B cell (primary cell): ENCODE measurements around the gene NPW. TPM values are rescaled to one million over a fixed set of nuclear protein-coding genes. Genes with fewer than 3 reads are reported as not detected.

Source experiments
- ATAC-seq: fragments of 200-7000 bp; cut with Tn5 transposase; one replicate; pipeline ENCODE4 v1.10.0; 2021; ENCODE audit warnings: low read depth, mild to moderate bottlenecking, moderate number of reproducible peaks, moderate library complexity
- CTCF ChIA-PET: fragments of 350-600 bp; sonication (Branson Sonifier 250); formaldehyde crosslinking; loops from one replicate; lab custom pipeline; 2021; ENCODE audit warnings: antibody characterized with exemption, inconsistent platforms; lab: Charles Lee
- POLR2A ChIA-PET: fragments of 350-600 bp; sonication (Branson Sonifier 250); formaldehyde crosslinking; loops from one replicate; lab custom pipeline; 2021; ENCODE audit warnings: antibody characterized with exemption; lab: Charles Lee
- DNase-seq: peaks from one replicate; pipeline ENCODE4 v3.0.0; 2013
- H2AFZ ChIP-seq: 2 replicates; pipeline ENCODE4 v1.6.1; 2012; ENCODE audit warnings: mild to moderate bottlenecking, low read depth, low read length; ENCODE audit not compliant: insufficient read depth, poor library complexity, severe bottlenecking
- H3K27ac ChIP-seq, 2 donors: 1 replicate in 1 of 2; 2 replicates in 1 of 2; pipeline ENCODE4 v1.5.1; 2012 to 2013; ENCODE audit warnings: low read length in 2 of 2, mild to moderate bottlenecking in 2 of 2, moderate library complexity in 1 of 2
- H3K27me3 ChIP-seq, 4 experiments: fragments of 200-600 bp in 1 of 4; sonication (generic) in 1 of 4; replicated peaks in 1 of 4; 1 replicate in 2 of 4; 2 replicates in 2 of 4; pipeline versions ENCODE4 v1.6.1 to v1.7.0; 2013 to 2016; ENCODE audit warnings: low read length in 3 of 4, mild to moderate bottlenecking in 2 of 4, mixed read lengths in 1 of 4, moderate library complexity in 1 of 4; ENCODE audit not compliant: insufficient read depth in 4 of 4, control insufficient read depth in 3 of 4; ENCODE audit errors: control extremely low read depth in 1 of 4
- H3K36me3 ChIP-seq, 2 experiments: replicated peaks in 1 of 2; 1 replicate in 1 of 2; 2 replicates in 1 of 2; pipeline versions ENCODE4 v1.6.1 to v1.7.1; 2013; ENCODE audit warnings: low read length in 1 of 2; ENCODE audit not compliant: insufficient read depth in 2 of 2, control insufficient read depth in 1 of 2; ENCODE audit errors: control extremely low read depth in 1 of 2, extremely low read depth in 1 of 2
- H3K4me1 ChIP-seq, 2 donors: fragments of 200-600 bp in 1 of 2; sonication (generic) in 1 of 2; 1 replicate in 1 of 2; 2 replicates in 1 of 2; pipeline versions ENCODE4 v1.5.1 to v1.6.1; 2013 to 2017; ENCODE audit warnings: low read length in 2 of 2; ENCODE audit not compliant: control insufficient read depth in 2 of 2, insufficient read depth in 2 of 2
- H3K4me2 ChIP-seq: replicated peaks from 2 replicates; pipeline ENCODE3; 2012; ENCODE audit warnings: mild to moderate bottlenecking, low read depth, low read length; ENCODE audit not compliant: poor library complexity, severe bottlenecking
- H3K4me3 ChIP-seq, 5 experiments: fragments of 200-600 bp in 1 of 5; sonication (generic) in 1 of 5; 1 replicate in 3 of 5; 2 replicates in 2 of 5; pipeline versions ENCODE4 v1.5.1 to v1.7.0; 2011 to 2016; ENCODE audit warnings: low read length in 4 of 5, mild to moderate bottlenecking in 4 of 5, low read depth in 2 of 5, control low read depth in 1 of 5, moderate library complexity in 1 of 5; ENCODE audit not compliant: insufficient read depth in 1 of 5; ENCODE audit errors: control extremely low read depth in 1 of 5, extremely low read depth in 1 of 5
- H3K79me2 ChIP-seq: fragments of 200-600 bp; sonication (generic); one replicate; pipeline ENCODE4 v1.6.0; 2016; ENCODE audit warnings: low read length; ENCODE audit not compliant: control insufficient read depth, insufficient read depth
- H3K9ac ChIP-seq: fragments of 200-600 bp; sonication (generic); 2 replicates; pipeline ENCODE4 v1.6.1; 2017; ENCODE audit warnings: mild to moderate bottlenecking, low read length, moderate library complexity
- H3K9me3 ChIP-seq, 3 donors: one replicate each; pipeline versions ENCODE4 v1.6.1 to v1.7.1; 2013; ENCODE audit warnings: low read length in 2 of 3; ENCODE audit not compliant: control insufficient read depth in 2 of 3, insufficient read depth in 1 of 3; ENCODE audit errors: control extremely low read depth in 1 of 3
- H4K20me1 ChIP-seq: 2 replicates; pipeline ENCODE4 v1.6.0; 2012; ENCODE audit warnings: mild to moderate bottlenecking, low read length; ENCODE audit not compliant: insufficient read depth, control insufficient read depth, poor library complexity, severe bottlenecking
- H3K27ac Mint-ChIP-seq: one replicate; pipeline ENCODE4 v1.8.0; 2021; ENCODE audit warnings: mixed read lengths
- H3K27me3 Mint-ChIP-seq: one replicate; pipeline ENCODE4 v1.8.0; 2021; ENCODE audit warnings: mixed read lengths
- H3K4me1 Mint-ChIP-seq: one replicate; pipeline ENCODE4 v1.8.0; 2021; ENCODE audit warnings: mixed read lengths
- H3K4me3 Mint-ChIP-seq: one replicate; pipeline ENCODE4 v1.8.0; 2021; ENCODE audit warnings: mixed read lengths
- H3K9me3 Mint-ChIP-seq: one replicate; pipeline ENCODE4 v1.8.0; 2022; ENCODE audit warnings: mixed read lengths; ENCODE audit not compliant: insufficient read depth
- EZH2 ChIP-seq: IDR thresholded peaks from 2 replicates; pipeline ENCODE4 v1.6.1; 2012; ENCODE audit warnings: borderline replicate concordance, low read depth, mild to moderate bottlenecking, moderate library complexity, low read length; ENCODE audit not compliant: insufficient read depth, poor library complexity, severe bottlenecking
- WGBS: methylation state at CpG from one replicate; pipeline ENCODE4 v1.1.5; 2013; ENCODE audit warnings: missing lambda C conversion rate; ENCODE audit not compliant: insufficient coverage; 5-methylcytosine and 5-hydroxymethylcytosine counted together
- intact Hi-C: fragments of 100-400 bp; cut with micrococcal nuclease; formaldehyde crosslinking; loops from one replicate; pipeline ENCODE4 v1.10.0; 2022
- polyA plus RNA-seq: library from polyadenylated mRNA; depleted of rRNA; stranded (reverse); fragments of >200 nt; gene quantifications from 2 replicates; pipeline ENCODE4 v1.2.3, GENCODE V29; 2012
- total RNA-seq, 2 donors: library from RNA; stranded (reverse); fragments of 120-200 nt in 1 of 2; gene quantifications; 1 replicate in 1 of 2; 2 replicates in 1 of 2; pipeline versions ENCODE4 v1.2.3 to v1.2.4, GENCODE V29; 2013 to 2022
- TF ChIP-seq, protein P1 (sequence below): fragments of 200-600 bp; IDR thresholded peaks from one replicate; pipeline ENCODE4 v1.8.0; 2022; ENCODE audit warnings: antibody characterized with exemption, mild to moderate bottlenecking

The NPW gene
- total and polyA plus RNA-seq, 2 donors (not counting 1 experiment from before 2014, with no cell fraction given), result 0.13 to 1.7 TPM

DNA sequence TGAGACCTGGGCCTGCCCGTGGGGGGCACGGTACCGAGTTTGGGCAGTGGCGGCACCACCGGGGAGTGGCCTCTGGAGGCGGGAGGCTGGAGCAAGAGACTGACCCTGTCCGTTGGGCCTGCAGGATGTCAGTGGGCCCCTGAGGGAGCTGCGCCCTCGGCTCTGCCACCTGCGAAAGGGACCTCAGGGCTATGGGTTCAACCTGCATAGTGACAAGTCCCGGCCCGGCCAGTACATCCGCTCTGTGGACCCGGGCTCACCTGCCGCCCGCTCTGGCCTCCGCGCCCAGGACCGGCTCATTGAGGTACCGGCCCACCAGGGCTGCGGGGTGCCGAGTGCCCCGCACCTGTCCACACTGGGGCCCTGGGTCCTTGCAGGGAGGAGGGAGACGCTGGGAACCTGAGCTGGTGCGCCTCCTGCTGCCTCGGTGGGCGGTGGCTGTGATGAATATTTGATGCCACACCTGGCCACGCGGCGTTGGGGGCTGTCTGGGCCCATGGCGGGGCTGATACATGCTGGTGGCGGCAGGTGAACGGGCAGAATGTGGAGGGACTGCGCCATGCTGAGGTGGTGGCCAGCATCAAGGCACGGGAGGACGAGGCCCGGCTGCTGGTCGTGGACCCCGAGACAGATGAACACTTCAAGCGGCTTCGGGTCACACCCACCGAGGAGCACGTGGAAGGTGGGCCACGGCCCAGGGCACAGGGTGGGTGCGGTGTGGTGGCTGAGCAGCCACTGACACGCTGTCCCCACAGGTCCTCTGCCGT lies 16.8 kb downstream of the NPW start:
- Mint-ChIP-seq H3K27ac (no peak overlapping the region), H3K4me3 (no peak overlapping the region), H3K27me3 (no peaks in the 10 kb centered on the region), H3K9me3 (no peaks in the 10 kb centered on the region), H3K4me1 (no peaks in the 10 kb centered on the region)
- no peak for DNase-seq
- TF ChIP-seq EZH2, result no peak
- TF ChIP-seq, protein P1, sequence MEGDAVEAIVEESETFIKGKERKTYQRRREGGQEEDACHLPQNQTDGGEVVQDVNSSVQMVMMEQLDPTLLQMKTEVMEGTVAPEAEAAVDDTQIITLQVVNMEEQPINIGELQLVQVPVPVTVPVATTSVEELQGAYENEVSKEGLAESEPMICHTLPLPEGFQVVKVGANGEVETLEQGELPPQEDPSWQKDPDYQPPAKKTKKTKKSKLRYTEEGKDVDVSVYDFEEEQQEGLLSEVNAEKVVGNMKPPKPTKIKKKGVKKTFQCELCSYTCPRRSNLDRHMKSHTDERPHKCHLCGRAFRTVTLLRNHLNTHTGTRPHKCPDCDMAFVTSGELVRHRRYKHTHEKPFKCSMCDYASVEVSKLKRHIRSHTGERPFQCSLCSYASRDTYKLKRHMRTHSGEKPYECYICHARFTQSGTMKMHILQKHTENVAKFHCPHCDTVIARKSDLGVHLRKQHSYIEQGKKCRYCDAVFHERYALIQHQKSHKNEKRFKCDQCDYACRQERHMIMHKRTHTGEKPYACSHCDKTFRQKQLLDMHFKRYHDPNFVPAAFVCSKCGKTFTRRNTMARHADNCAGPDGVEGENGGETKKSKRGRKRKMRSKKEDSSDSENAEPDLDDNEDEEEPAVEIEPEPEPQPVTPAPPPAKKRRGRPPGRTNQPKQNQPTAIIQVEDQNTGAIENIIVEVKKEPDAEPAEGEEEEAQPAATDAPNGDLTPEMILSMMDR, result no peak
- Histone ChIP-seq H4K20me1 (no peaks in the 10 kb centered on the region), H3K4me2 (no peak overlapping the region), H3K79me2 (no peaks in the 10 kb centered on the region), H3K36me3 (no peaks in the 10 kb centered on the region), H2AFZ (no peak overlapping the region), H3K27ac (no peak overlapping the region), H3K4me3 (no peak overlapping the region), H3K4me1 (peaks cover 0 to 5% of the 10 kb centered on the region in 2 donors), H3K9ac (no peak overlapping the region), H3K27me3 (peaks cover 0 to 10% (median 0%) of the 10 kb centered on the region in 4 experiments), H3K9me3 (peaks cover 0 to 11% (median 0%) of the 10 kb centered on the region in 3 donors)
- 92% methylated on average over 47 of the region's 47 CpGs for WGBS
- no peak for ATAC-seq
- POLR2A ChIA-PET, result no interaction called here
- CTCF ChIA-PET, result no interaction called here
- intact Hi-C loops, result no loop called here

DNA sequence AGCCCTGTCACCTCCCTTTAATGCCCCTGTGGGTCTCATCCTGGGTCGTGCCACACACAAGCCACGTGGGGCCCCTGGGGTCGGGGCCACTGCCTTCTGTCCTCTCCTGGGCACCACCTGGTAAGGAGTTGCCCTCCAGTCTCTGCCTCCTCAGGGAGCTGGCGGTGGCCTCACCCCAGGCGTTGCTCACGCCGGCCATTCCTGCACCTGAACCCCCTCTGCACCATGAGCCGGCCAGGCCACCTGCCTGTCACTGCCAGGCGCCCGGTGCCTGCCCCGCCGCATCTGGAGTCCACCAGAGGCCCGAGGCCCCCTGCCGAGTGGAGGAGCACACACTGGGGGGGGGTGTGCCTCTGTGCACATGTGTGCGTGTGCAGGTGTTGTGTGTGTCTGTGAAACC lies 17.5 kb downstream of the NPW start:
- H3K27ac ChIP-seq, result no peak overlapping the region
- no peak overlapping the region for H3K4me2 ChIP-seq
- ATAC-seq, result no peak
- H4K20me1 ChIP-seq, result no peaks in the 10 kb centered on the region
- ChIA-PET CTCF (no interaction called here), POLR2A (no interaction called here)
- Mint-ChIP-seq H3K4me1 (no peaks in the 10 kb centered on the region), H3K27ac (no peak overlapping the region), H3K27me3 (no peaks in the 10 kb centered on the region), H3K4me3 (no peak overlapping the region), H3K9me3 (no peaks in the 10 kb centered on the region)
- intact Hi-C loops, result no loop called here
- TF ChIP-seq EZH2, result no peak
- TF ChIP-seq, protein P1, result no peak
- H3K9ac ChIP-seq, result no peak overlapping the region
- H3K36me3 ChIP-seq, result no peaks in the 10 kb centered on the region
- H3K4me3 ChIP-seq, result no peak overlapping the region
- WGBS, result 79% methylated on average over 9 of the region's 15 CpGs
- no peak overlapping the region for H2AFZ ChIP-seq
- DNase-seq, result no peak
- peaks cover 0 to 5% of the 10 kb centered on the region in 2 donors for H3K4me1 ChIP-seq
- H3K79me2 ChIP-seq, result no peaks in the 10 kb centered on the region
- peaks cover 0 to 3% (median 0%) of the 10 kb centered on the region in 3 donors for H3K9me3 ChIP-seq
- H3K27me3 ChIP-seq, result peaks cover 0 to 10% (median 0%) of the 10 kb centered on the region in 4 experiments
